Inflammatory macrophage treated with lipopolysaccharide for 1 hour (primary cell): ENCODE data around the gene MUC4.
"Not testable (repeated sequence)": the region's sequence is repeated elsewhere in the genome, so short reads cannot be mapped to it uniquely, and the experiment has no call there.

Experiments
- DNase-seq, 2 donors: peaks; one replicate each; pipeline ENCODE4 v3.0.0-alpha.2; 2020 to 2022

The MUC4 gene

DNA sequence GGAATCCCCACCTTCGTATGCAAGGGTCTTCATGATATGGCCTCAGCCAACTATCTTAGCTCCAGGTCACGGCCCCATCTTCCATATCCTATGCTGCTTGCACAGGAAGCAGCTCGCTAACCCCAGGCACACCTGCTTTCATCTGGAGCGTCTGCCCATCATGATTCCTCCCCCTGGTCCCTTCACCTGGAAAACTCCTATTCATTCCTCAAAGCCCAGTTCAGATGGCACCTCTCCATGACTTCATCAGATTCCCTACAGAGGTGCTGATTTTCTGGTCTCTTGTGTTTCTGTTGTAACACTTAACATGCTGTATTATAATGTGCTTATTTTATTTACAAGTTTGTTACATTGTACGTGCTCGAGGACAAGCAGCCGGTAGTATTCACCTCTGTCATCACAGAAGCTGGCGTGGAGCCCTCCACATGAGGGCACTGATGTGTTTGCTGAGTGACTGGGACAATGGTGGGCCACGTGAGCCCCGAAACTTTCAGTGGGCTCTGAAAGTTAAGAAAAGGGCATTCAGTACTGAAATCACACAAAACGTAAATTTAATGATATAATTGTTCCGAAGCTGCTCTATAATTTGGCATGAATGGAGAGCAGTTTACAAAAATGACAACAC is 74.8 kb downstream of the MUC4 start:
- DNase-seq, result no peak

DNA sequence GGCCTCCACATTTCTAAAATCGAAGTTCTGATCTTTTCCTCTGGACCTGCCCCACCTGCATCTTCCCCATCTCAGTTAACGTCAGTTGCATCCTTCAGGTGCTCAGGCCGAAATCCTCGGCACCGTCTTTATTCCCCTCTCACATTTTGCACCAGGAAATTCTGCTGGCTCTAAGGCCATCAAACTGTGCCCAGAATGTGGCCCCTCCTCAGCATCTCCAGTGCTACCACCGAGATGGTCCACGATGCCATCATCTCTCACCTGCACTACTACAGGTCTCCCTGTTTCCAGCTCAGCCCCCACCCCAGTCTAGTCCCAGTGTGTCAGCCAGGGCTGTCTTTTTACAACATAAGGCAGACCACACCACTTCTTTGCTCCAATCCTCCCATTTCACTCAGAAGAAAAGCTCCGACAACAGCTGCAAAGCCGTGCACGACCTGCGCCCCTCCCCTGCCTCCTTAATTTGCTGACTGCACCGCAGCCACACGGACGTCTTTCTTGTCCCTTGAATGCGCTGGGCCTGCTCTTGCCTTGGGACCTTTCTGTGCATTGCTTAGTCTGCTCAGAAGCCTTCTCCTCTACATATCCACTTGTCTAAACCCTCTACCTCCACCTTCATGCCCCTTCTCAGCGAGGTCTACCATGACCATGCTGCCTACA is 76.6 kb downstream of the MUC4 start:
- DNase-seq, result no peak

DNA sequence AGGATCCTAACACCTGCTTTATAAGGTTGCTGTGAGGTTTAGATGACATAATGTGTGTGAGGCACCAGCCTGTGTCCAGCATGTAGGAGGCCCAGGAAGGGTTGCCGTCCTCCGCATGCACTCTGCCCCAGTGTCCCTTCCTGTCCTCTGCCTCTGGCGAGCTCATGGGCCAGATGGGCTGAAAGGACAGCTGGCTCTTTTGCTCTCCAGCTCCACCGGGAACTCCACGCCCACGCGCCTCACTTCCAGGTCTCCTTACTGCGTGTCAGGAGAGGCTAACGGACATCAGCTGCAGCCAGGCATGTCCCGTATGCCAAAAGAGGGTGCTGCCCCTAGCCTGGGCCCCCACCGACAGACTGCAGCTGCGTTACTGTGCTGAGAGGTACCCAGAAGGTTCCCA is 78.8 kb downstream of the MUC4 start:
- DNase-seq, result no peak

DNA sequence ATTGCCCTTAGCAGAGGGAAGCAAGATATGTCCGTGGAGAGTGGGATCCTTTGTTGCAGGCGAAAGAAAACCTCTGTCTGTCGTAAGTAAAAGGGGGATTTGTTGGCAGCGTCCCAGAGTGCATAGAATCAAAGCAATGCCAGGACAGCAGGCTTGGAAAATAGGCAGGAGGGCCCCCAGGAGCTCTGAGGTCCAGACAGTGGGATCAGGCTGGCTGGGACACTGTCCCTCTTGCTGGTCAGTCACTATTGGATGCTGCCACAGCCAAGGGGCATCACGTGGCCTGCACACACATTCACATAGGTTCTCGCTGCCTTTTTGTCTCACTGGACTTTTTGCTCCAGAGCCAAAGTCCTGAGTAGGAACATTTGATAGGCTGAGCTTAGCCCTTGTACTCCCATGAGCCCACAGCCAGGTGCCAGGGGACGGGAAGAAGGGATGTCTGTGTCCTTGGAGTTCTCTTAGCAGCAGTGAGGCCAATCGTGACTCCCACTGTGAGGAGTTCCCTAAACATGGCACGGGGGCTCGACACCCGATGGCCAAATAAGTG is 80.3 kb downstream of the MUC4 start:
- DNase-seq, result no peak

DNA sequence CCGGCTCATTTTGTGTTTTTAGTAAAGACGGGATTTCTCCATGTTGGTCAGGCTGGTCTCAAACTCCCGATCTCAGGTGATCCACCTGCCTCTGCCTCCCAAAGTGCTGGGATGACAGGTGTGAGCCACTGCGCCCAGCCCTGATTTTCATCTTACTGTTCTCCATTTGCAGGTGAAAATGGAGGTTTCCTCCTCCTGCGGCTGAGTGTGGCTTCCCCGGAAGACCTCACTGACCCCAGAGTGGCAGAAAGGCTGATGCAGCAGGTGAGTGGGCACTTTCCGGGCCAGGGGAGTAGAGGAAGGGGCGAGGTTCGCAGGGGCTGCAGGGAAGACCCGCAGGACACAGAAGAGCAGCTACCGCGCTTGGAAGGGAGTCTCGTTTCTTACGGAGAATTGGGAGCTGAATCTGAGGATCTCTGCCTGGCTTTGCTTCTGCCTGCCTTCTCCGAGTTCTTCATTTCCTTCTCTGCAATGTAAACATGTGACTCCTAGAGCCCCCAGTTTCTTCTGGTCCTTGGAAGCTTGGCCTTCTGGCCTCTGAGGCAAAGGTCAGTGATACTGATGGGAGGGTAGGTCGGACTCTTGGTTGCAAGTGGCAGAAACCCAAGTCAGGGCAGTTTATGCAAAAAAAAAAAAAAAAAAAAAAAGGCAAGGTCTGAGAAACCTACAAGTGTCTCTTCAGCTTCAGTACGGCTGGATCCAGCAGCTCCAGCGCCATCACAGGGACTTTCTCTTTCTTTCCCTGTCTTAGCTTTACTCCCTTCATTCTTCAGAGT is 82.1 kb downstream of the MUC4 start:
- DNase-seq, result no peak

DNA sequence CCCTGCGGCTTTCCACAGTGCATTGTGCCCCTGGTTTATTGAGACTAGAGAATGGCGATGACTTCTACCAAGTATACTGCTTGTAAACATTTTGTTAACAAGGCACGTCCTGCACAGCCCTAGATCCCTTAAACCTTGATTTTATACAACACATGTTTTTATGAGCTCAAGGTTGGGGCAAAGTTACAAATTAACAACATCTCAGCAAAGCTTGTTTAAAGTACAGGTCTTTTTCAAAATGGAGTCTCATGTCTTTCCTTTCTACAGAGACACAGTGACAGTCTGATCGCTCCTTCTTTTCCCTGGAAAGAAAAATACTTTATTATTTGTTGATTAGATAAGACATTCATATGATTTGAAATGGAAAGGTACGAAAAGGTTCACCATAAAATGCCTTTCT is 82.9 kb downstream of the MUC4 start:
- DNase-seq, result not testable (repeated sequence)

DNA sequence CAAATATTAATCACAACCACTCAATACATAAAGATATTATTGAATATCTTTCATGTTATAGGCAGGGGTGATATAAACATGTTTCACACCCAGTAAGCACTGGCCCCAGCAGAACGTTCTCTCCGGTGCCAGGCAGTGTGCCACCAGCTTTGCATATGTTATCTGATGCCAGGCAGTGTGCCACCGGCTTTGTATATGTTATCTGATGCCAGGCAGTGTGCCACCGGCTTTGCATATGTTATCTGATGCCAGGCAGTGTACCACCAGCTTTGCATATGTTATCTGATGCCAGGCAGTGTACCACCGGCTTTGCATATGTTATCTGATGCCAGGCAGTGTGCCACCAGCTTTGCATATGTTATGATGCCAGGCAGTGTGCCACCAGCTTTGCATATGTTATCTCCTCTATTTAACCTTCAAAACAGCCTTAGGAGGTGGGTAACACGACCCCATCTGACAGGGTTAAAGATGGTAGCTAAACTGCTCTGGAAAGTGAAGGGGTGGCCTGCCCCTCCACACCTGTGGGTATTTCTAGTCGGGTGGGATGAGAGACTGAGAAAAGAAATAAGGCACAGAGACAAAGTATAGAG is 84.0 kb downstream of the MUC4 start:
- no peak for DNase-seq

DNA sequence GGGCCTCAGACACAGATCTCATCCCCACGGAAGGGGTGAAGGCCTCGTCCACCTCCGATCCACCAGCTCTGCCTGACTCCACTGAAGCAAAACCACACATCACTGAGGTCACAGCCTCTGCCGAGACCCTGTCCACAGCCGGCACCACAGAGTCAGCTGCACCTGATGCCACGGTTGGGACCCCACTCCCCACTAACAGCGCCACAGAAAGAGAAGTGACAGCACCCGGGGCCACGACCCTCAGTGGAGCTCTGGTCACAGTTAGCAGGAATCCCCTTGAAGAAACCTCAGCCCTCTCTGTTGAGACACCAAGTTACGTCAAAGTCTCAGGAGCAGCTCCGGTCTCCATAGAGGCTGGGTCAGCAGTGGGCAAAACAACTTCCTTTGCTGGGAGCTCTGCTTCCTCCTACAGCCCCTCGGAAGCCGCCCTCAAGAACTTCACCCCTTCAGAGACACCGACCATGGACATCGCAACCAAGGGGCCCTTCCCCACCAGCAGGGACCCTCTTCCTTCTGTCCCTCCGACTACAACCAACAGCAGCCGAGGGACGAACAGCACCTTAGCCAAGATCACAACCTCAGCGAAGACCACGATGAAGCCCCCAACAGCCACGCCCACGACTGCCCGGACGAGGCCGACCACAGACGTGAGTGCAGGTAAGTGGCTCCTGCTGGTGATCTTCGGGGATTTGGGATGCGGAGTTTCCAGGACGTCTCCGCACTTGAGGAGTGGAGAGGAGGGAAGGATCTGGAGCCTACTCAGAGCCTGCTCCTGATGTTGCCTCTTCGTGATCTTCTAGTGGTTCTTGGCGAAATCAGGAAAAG is 85.6 kb downstream of the MUC4 start:
- not testable (repeated sequence) for DNase-seq

DNA sequence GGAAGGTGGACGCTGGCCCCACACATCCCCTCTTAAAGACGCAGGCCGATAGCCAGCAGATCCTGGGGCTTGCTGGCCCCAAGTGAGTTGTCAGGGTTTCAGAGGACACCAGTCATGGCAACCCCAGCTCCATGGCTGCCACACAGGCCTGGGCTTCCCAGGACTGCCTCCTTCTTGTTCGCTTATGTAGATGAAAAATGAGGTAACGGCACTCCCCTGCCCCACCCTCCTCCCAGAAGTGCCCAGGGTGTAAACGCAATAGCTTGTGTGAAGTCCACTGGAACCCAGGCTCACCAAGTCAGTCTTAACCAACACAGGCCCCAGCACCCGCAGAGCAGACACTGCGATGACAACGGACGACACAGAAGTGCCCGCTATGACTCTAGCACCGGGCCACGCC is 87.4 kb downstream of the MUC4 start:
- DNase-seq, result not testable (repeated sequence)

DNA sequence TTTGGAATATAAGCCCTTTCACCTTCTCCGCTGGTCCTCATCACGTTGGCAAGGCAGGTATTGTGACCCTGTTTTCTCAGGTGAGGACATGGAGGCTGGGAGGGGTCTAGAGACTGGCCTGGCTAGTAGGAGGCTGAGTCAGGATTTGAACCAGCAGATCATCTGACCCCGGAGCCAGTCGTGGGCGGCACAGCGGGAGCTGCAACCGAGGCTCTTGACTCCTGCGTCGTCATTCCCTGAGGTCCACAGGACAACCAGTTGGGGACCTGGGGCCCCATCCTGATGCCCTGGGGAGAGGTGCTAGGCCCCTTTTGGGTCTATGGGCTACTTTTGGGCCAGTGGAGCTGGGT is 88.8 kb downstream of the MUC4 start:
- DNase-seq, result not testable (repeated sequence)

DNA sequence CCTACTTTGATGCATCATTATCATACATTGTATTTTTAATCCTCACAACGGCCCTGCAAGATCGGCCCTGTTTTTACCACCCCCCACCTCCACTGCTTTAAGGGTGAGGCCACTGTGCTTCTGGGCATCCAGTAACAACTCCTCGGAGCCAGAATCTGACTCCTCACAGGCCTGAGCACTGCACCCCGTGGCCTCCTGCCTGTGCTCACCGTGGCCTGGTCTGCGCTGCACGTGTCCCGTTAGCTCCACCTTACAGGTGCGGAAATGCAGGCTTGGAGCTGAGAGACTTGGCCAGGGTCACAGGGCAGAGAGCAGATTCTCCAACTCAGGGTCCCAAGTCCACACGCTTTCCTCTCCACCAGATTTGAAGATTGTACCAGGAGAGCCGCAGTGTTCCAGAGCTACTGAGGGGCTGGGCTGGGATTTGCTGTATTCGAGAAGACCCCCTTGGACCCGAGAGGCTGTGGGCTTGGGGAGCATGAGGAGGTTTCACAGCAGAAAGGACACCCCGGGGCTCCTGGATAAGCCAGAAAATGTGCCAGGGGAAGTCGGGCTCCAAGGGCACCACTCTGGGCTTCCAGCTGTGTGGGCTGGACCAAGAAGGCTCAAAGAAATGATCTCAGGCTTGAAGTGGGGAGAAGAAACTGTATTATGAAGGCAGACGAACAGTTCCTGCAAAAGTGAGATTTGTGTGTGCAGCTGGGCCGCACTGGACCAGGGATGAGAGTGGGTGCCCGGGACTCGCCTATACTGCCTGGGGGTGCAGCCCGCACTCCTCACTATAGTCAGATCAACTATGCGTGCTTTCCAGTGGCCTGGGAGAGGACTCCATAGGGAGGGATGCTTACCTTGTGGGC is 89.4 kb downstream of the MUC4 start:
- DNase-seq, result not testable (repeated sequence)

DNA sequence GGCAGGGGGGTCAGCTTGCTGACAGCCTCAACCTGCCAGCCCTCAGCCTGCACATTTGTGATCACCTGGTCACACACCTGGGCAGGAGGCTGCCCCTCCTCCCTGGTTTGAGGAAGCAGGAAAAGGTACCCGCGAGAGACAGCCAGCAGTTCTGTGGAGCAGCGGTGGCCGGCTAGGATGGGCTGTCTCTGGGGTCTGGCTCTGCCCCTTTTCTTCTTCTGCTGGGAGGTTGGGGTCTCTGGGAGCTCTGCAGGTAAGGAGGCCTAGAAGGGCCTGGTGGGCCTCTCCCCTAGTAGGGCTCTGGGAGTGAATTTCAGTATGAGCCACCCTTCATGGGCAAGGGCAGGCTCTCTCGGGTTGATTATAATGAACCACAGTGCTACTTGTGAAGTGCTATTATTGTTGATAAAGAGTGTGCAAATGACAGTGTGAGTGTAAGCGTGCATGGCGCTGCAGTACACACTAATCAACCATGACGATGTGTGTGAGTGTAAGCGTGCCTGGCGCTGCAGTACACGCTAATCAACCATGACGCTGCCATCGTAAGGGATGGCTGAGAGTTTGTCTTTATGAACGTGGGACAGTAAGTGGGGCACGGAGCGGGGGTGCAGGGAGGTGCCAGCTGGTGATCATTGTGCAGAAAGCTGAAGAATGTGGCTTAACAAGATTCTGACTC is 90.8 kb downstream of the MUC4 start, which contains the start of gene MUC20:
MUC20 (plus strand) TSS at position 148 of the 676 bp plus-strand sequence; CDS start at position 178, 30 bp downstream.
- DNase-seq, result not testable (repeated sequence)

DNA sequence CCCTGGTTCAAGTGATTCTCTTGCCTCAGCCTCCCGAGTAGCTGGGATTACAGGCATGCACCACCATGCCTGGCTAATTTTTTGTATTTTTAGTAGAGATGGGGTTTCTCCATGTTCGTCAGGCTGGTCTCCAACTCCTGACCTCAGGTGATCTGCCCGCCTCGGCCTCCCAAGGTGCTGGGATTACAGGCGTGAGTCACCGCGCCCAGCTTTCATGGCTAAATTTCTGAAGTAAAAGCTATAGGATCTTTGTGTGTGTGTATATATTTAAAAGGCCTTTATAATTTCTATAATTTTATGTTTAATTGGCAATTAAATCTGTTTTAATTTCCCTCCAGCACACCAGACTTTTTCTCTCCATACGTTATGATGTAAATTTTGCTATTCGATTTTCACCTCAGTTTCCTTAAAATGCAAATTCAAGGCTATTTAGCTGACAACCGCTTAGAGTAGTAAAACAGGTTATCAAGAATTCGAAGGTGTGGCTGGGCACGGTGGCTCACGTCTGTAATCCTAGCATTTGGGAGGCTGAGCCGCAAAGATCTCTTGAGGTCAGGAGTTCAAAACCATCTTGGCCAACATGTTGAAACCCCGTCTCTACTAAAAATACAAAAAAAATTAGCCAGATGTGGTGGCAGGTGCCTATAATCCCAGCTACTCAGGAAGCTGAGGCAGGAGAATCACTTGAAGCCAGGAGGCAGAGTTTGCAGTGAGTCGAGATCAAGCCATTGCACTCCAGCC is 92.0 kb downstream of the MUC4 start:
- not testable (repeated sequence) for DNase-seq

DNA sequence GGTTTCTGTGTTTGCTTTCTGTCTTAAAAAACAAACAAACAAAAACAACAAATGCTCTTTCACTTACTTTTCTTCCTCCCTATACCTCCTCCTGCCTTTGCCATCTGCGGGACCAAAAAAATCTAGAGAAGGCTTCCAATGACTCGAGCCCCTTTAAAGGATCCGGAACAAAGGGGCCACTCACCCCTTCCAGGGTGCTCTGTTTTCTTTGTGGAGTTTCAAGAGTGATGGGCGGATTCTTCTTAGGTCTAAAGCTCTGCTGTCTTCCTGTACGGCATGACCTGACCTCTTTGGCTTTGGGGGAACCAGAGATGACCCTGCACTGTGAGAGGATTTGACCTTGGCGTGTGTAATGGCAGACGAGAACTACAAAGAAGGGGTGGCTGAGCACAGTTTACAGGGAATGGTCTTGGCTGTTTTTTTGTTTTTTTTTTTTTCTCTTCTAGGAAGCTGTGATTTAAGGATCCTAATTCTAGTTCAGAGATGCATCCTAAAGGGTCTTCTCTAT is 93.2 kb downstream of the MUC4 start:
- DNase-seq, result no peak

DNA sequence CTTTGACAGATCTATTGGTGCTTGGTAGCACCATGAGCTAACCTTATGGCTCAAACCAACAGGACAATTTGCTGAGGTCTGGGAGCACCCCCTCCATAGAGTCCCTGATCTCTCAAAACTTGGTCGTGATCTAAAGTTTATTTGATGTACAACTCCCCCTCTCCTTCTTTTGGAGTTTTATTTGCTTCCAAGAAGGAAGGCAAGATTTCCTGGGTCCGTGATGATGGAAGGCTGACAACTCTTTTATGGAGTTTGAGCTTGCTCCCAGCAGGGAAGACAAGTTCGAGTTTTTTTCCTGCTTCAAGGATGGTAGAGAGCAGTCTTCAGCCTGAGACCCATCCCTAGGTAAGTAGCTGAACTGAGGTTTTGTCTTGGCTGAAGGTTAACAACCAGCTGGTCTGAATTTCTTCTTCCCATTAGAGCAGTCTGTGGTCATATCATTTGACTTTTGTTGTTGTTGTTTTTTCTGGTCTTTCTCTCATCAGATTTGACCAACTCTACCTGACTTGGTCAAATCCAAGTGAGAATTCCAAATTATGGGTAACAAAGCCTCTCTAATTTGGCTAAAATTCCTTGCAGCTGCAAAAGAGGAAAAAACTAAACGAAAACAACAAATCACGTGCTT is 93.8 kb downstream of the MUC4 start:
- DNase-seq, result no peak

DNA sequence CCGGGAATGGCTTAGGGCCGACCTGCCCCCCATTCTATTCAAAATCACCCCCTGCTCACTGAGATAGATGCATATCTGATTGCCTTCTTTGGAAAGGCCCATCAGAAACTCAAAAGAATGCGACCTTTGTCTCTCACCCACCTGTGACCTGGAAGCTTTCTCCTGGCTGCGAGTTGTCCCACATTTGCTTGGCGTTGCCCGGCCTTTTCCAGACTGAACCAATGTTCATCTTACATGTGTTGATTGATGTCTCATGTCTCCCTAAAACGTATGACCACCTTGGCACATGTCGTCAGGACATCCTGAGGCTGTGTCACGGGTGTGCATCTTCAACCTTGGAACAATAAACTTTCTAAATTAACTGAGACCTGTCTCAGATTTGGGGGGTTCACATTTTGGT is 94.3 kb downstream of the MUC4 start:
- no peak for DNase-seq

DNA sequence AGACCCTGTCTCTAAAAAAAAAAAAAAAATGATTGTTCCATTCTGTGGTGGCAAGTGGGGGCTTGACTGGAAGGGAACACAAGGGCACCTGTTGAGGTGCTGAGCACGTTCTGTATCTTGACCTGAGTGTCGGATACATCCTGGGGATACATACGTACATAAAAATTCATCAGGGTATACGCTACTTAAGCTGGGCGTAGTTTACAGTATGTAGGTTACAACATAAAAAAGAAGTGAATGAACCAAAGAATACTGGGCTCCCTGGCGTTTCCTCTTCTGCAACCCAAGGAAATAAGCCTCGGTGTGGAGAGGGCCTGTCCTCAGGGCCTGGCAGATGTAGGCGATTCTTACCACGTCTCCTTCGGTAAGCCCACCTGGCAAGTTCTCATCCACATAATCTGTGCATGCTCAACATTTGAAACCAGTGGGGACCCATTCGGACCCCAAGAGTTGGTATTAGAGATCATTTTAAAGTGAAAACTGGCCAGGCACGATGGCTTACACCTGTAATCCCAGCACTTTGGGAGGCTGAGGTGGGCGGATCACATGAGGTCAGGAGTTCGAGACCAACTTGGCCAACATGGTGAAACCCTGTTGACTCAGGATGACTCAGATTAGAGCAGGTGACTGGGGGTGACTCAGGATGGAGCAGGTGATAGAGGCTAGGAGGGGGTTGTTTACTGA is 96.0 kb downstream of the MUC4 start:
- peak; percentile 72 to 83 for DNase-seq

DNA sequence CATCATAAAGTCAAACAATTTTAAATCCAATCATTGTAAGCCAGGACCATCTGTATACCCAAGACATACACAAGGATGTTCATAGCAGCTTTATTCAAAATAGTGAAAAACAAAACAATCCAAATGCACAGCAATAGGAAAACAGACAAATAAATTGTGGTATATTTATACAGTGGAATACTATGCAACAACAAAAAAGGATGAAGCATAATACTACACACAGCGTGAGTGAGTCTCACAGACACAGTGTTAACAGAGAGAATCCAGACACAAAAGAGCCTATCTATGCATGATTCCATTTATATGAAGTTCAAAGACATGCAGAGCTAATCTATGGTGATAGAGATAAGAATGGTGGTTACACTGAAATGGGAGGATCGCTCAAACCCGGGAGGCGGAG is 96.6 kb downstream of the MUC4 start:
- no peak for DNase-seq
